GM12878 (cell line): ENCODE measurements around the gene TP63. TPM values are rescaled to one million over a fixed set of nuclear protein-coding genes. Genes with fewer than 3 reads are reported as not detected.

Experiments used
- ATAC-seq: fragments of 200-7000 bp; cut with Tn5 transposase; 3 replicates; pipeline ENCODE4 v1.9.1; 2020; ENCODE audit warnings: mild to moderate bottlenecking, moderate library complexity
- BruUV-seq: library from RNA; stranded (reverse); fragments of 400-500 nt; replicated peaks from 2 replicates; lab custom pipeline; 2021; lab: Mats Ljungman, UMichigan
- CTCF ChIA-PET: fragments of 300-600 bp; sonication (Branson Sonifier 250); formaldehyde crosslinking; extraction: SDS; loops from one replicate; lab custom pipeline; 2021; ENCODE audit warnings: inconsistent platforms; lab: Yijun Ruan, JAX
- POLR2A ChIA-PET: fragments of 350-600 bp; formaldehyde crosslinking; extraction: SDS; loops from one replicate; lab custom pipeline; 2021; ENCODE audit warnings: inconsistent platforms; lab: Charles Lee
- RAD21 ChIA-PET: fragments of 300-600 bp; sonication (Branson Sonifier 250); formaldehyde crosslinking; loops from one replicate; lab custom pipeline; 2023; ENCODE audit warnings: antibody characterized with exemption; ENCODE audit not compliant: unreplicated experiment; lab: Charles Lee
- SMC1A ChIA-PET: fragments of 300-600 bp; sonication (Branson Sonifier 250); formaldehyde crosslinking; loops from one replicate; lab custom pipeline; 2023; ENCODE audit not compliant: unreplicated experiment, uncharacterized antibody; lab: Charles Lee
- DNase-seq: peaks from one replicate; pipeline ENCODE4 v3.0.0-alpha.2; 2011; ENCODE audit warnings: low read depth, low spot score
- FAIRE-seq: peaks from 3 replicates; lab custom pipeline; 2011; peaks lifted over from hg19 to GRCh38; lab: Jason Lieb, UNC
- H2AFZ ChIP-seq: 2 replicates; pipeline ENCODE4 v1.6.0; 2011; ENCODE audit warnings: low read depth, low read length, control low read depth; ENCODE audit not compliant: control insufficient read depth
- H3K27ac ChIP-seq: 2 replicates; pipeline ENCODE4 v1.5.1; 2011; ENCODE audit warnings: control low read depth; ENCODE audit not compliant: control insufficient read depth, insufficient read depth
- H3K27me3 ChIP-seq, 2 experiments: replicated peaks in 1 of 2; 2 replicates each; pipeline versions ENCODE4 v1.6.0 to v1.6.1; 2011; ENCODE audit warnings: low read length in 1 of 2; ENCODE audit not compliant: control insufficient read depth in 2 of 2, insufficient read depth in 2 of 2
- H3K36me3 ChIP-seq, 2 experiments: 2 replicates each; pipeline ENCODE4 v1.5.1; 2011; ENCODE audit warnings: low read length in 1 of 2; ENCODE audit not compliant: control insufficient read depth in 2 of 2, insufficient read depth in 2 of 2
- H3K4me1 ChIP-seq: 2 replicates; pipeline ENCODE4 v1.6.1; 2011; ENCODE audit warnings: mild to moderate bottlenecking, low read length, moderate library complexity, mixed read lengths; ENCODE audit not compliant: control insufficient read depth, insufficient read depth
- H3K4me2 ChIP-seq: 2 replicates; pipeline ENCODE4 v1.6.0; 2011; ENCODE audit warnings: control low read depth; ENCODE audit not compliant: control insufficient read depth, insufficient read depth
- H3K4me3 ChIP-seq: fragments of 200-600 bp; sonication (generic); 2 replicates; pipeline ENCODE4 v1.5.1; 2016
- H3K79me2 ChIP-seq: 2 replicates; pipeline ENCODE4 v1.6.0; 2011; ENCODE audit warnings: low read length; ENCODE audit not compliant: control insufficient read depth, insufficient read depth
- H3K9ac ChIP-seq: 2 replicates; pipeline ENCODE4 v1.8.0; 2011; ENCODE audit warnings: low read length, control low read depth, mixed read lengths; ENCODE audit not compliant: control insufficient read depth, insufficient read depth
- H3K9me3 ChIP-seq: replicated peaks from 3 replicates; pipeline ENCODE4 v1.5.1; 2011; ENCODE audit warnings: mild to moderate bottlenecking, low read length; ENCODE audit not compliant: control insufficient read depth, insufficient read depth
- H4K20me1 ChIP-seq: 2 replicates; pipeline ENCODE4 v1.6.0; 2011; ENCODE audit not compliant: control insufficient read depth, insufficient read depth
- BMI1 ChIP-seq: fragments of 450-650 bp; IDR thresholded peaks from 2 replicates; pipeline ENCODE4 v1.6.1; 2016; ENCODE audit warnings: mild to moderate bottlenecking, moderate library complexity, borderline replicate concordance
- BRCA1 ChIP-seq: IDR thresholded peaks from 2 replicates; pipeline ENCODE4 v1.6.1; 2011; ENCODE audit warnings: low read depth, low read length, improper control_type of control experiment
- CBFB ChIP-seq: IDR thresholded peaks from 2 replicates; pipeline ENCODE4 v1.6.1; 2016; ENCODE audit warnings: antibody characterized with exemption, low read depth
- EED ChIP-seq: sonication (generic); IDR thresholded peaks from 2 replicates; pipeline ENCODE4 v1.6.1; 2016; ENCODE audit warnings: antibody characterized with exemption, low read depth
- GABPA ChIP-seq: IDR thresholded peaks from 2 replicates; pipeline ENCODE4 v1.6.1; 2014; ENCODE audit warnings: antibody characterized with exemption, low read depth, mild to moderate bottlenecking, inconsistent platforms
- HDGF ChIP-seq: fragments of 450-650 bp; IDR thresholded peaks from 2 replicates; pipeline ENCODE4 v1.6.1; 2016; ENCODE audit warnings: antibody characterized with exemption
- IKZF1 ChIP-seq: fragments of 450-650 bp; conservative IDR thresholded peaks from 2 replicates; pipeline ENCODE4 v1.6.1; 2017; ENCODE audit warnings: antibody characterized with exemption, mild to moderate bottlenecking
- MAX ChIP-seq: IDR thresholded peaks from 2 replicates; pipeline ENCODE4 v1.6.1; 2012; ENCODE audit warnings: low read depth, low read length, improper control_type of control experiment
- MEF2A ChIP-seq: IDR thresholded peaks from 2 replicates; pipeline ENCODE4 v1.6.1; 2011; ENCODE audit warnings: low read depth, mild to moderate bottlenecking, low read length, moderate library complexity; ENCODE audit not compliant: insufficient read depth
- NR2C1 ChIP-seq: fragments of 450-650 bp; IDR thresholded peaks from 2 replicates; pipeline ENCODE4 v1.6.1; 2017; ENCODE audit warnings: antibody characterized with exemption, mild to moderate bottlenecking, moderate library complexity
- SP1 ChIP-seq: IDR thresholded peaks from one replicate; pipeline ENCODE4 v1.6.1; 2011; ENCODE audit warnings: low read depth, low read length
- TARDBP ChIP-seq: IDR thresholded peaks from 2 replicates; pipeline ENCODE4 v1.6.1; 2016; ENCODE audit warnings: borderline replicate concordance
- TCF7 ChIP-seq: IDR thresholded peaks from 2 replicates; pipeline ENCODE4 v1.6.1; 2014; ENCODE audit warnings: antibody characterized with exemption, borderline replicate concordance
- YBX1 ChIP-seq: fragments of 450-650 bp; IDR thresholded peaks from 2 replicates; pipeline ENCODE4 v1.6.1; 2016; ENCODE audit warnings: antibody characterized with exemption
- WGBS: methylation state at CpG from one replicate; pipeline ENCODE4 v1.1.6; 2016; ENCODE audit warnings: low lambda C conversion rate; ENCODE audit not compliant: insufficient replicate concordance, insufficient coverage; ENCODE audit errors: missing lambda C conversion rate; 5-methylcytosine and 5-hydroxymethylcytosine counted together
- in situ Hi-C: fragments of 300-500 bp; cut with MboI; formaldehyde crosslinking; loops from 9 replicates; pipeline ENCODE4 v1.14.3; 2018; ENCODE audit warnings: mixed read lengths
- intact Hi-C: fragments of 100-400 bp; cut with micrococcal nuclease; formaldehyde crosslinking; loops from one replicate; pipeline ENCODE4 v1.14.2; 2022; ENCODE audit not compliant: unreplicated experiment
- polyA plus RNA-seq, 11 experiments: library from polyadenylated mRNA; depleted of rRNA in 4 of 11; unstranded in 6 of 11; stranded (reverse) in 5 of 11; fragments of >200 nt; fragmentation: Nextera tagmentation in 4 of 11; fragmentation: Illumina TruSeq in 1 of 11; extraction: Ambion mirVana in 4 of 11; extraction: Trizol in 1 of 11; gene quantifications; 1 replicate in 1 of 11; 2 replicates in 10 of 11; pipeline versions ENCODE4 v1.2.1 to v1.2.3, GENCODE V29; 2011 to 2016; ENCODE audit warnings: inconsistent platforms in 2 of 11, missing spikeins in 2 of 11, low read depth in 1 of 11
- total RNA-seq, 4 experiments: library from RNA; depleted of rRNA in 3 of 4; stranded (reverse); fragments of >200 nt in 3 of 4; fragmentation: Illumina TruSeq in 1 of 4; extraction: Trizol in 1 of 4; gene quantifications; 2 replicates each; pipeline versions ENCODE4 v1.2.1 to v1.2.3, GENCODE V29; 2013 to 2021
- TF ChIP-seq, protein P1 (sequence below): fragments of 450-650 bp; IDR thresholded peaks from 2 replicates; pipeline ENCODE4 v1.6.1; 2018; ENCODE audit warnings: borderline replicate concordance, mild to moderate bottlenecking; ENCODE audit not compliant: partially characterized antibody

TP63 gene
- total and polyA plus RNA-seq, 10 of the 15 experiments (the other 5 are each of a cell fraction or from before 2014, with no cell fraction given), result 1.4 to 10.8 (median 6.2) TPM

DNA sequence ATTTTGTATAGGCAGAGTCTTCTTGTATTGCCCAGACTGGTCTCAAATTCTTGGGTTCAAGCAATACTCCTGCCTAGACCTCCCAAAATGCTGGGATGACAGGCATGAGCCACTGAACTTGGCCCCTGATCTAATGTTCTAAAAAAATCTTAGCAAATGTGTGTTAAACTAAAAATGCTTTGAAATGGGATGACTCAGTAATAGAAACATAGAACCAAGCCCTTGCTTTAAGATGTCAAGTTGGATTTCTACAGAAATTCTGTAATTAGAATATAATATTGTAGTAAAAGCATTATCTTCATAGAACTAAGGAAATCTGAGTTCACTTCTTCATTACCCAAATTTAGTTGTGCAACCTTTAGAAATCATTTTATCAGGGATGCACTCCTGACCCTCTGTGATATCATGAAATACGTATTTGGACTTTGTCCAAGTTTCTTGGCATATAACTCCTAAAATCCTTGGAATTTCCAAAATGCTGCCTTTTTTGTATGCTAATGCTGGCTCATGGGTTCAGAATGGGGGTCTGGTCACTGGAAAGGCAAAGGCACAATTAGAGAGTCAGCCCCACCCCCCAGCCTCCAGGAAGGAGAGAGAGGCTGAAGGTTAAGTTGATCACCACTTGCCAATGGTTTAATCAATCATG lies 217.3 kb downstream of the TP63 start:
- no TSS peak for BruUV-seq
- H4K20me1 ChIP-seq, result no peaks in the 10 kb centered on the region
- no peaks in the 10 kb centered on the region for H3K9me3 ChIP-seq
- no peaks in the 10 kb centered on the region for H3K4me1 ChIP-seq
- SMC1A ChIA-PET, result interaction anchor here (1.6 kb wide), 1 partner anchor 11 kb away, joined by 6 read pairs; no protein-coding TSS in a partner anchor
- no peaks in the 10 kb centered on the region for H3K36me3 ChIP-seq
- no peaks in the 10 kb centered on the region for H3K27me3 ChIP-seq
- intact Hi-C loops (no loop called here), in situ Hi-C loops (no loop called here)
- no peak overlapping the region for H3K9ac ChIP-seq
- no peak overlapping the region for H3K4me2 ChIP-seq
- CTCF ChIA-PET, result no interaction called here
- ATAC-seq (no peak), FAIRE-seq (no peak), DNase-seq (no peak)
- POLR2A ChIA-PET, result no interaction called here
- TF ChIP-seq GABPA (no peak), MEF2A (no peak), HDGF (no peak), TCF7 (no peak), IKZF1 (no peak), TARDBP (no peak), EED (no peak), NR2C1 (no peak), BMI1 (no peak), MAX (no peak), CBFB (no peak), YBX1 (no peak), SP1 (no peak), BRCA1 (no peak)
- TF ChIP-seq, protein P1, sequence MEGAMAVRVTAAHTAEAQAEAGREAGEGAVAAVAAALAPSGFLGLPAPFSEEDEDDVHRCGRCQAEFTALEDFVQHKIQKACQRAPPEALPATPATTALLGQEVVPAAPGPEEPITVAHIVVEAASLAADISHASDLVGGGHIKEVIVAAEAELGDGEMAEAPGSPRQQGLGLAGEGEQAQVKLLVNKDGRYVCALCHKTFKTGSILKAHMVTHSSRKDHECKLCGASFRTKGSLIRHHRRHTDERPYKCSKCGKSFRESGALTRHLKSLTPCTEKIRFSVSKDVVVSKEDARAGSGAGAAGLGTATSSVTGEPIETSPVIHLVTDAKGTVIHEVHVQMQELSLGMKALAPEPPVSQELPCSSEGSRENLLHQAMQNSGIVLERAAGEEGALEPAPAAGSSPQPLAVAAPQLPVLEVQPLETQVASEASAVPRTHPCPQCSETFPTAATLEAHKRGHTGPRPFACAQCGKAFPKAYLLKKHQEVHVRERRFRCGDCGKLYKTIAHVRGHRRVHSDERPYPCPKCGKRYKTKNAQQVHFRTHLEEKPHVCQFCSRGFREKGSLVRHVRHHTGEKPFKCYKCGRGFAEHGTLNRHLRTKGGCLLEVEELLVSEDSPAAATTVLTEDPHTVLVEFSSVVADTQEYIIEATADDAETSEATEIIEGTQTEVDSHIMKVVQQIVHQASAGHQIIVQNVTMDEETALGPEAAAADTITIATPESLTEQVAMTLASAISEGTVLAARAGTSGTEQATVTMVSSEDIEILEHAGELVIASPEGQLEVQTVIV, result no peak
- H2AFZ ChIP-seq, result no peak overlapping the region
- H3K79me2 ChIP-seq, result no peaks in the 10 kb centered on the region
- H3K4me3 ChIP-seq, result no peak overlapping the region
- RAD21 ChIA-PET, result no interaction called here
- WGBS, result 96% methylated on average over 1 of the region's 1 CpG
- H3K27ac ChIP-seq, result no peak overlapping the region
